HCT116 (cell line): Measurements from ENCODE around the gene GRIN2D. TPM values are rescaled to one million over a fixed set of nuclear protein-coding genes. Genes with fewer than 3 reads are reported as not detected.

ENCODE experiments used
- ATAC-seq: fragments of 200-7000 bp; cut with Tn5 transposase; 2 replicates; pipeline ENCODE4 v1.9.1; 2020; ENCODE audit warnings: mild to moderate bottlenecking, moderate library complexity
- BruUV-seq: library from RNA; stranded (reverse); fragments of 400-500 nt; replicated peaks from 2 replicates; lab custom pipeline; 2021; lab: Mats Ljungman, UMichigan
- CTCF ChIA-PET: fragments of 300-600 bp; sonication (Branson Sonifier 250); formaldehyde crosslinking; loops from one replicate; lab custom pipeline; 2021; ENCODE audit warnings: antibody characterized with exemption; lab: Charles Lee
- POLR2A ChIA-PET: fragments of 300-600, 350-600 bp; sonication (Branson Sonifier 250); formaldehyde crosslinking; loops from one replicate; lab custom pipeline; 2021; ENCODE audit warnings: antibody characterized with exemption; lab: Charles Lee
- RAD21 ChIA-PET, 2 experiments: fragments of 300-600 bp; sonication (Branson Sonifier 250); formaldehyde crosslinking; loops; one replicate each; lab custom pipeline; 2023; ENCODE audit warnings: low total read pairs in 2 of 2; ENCODE audit not compliant: uncharacterized antibody in 2 of 2, unreplicated experiment in 2 of 2, low non-redundant PET in 1 of 2; lab: Charles Lee
- DNase-seq: peaks from one replicate; pipeline ENCODE4 v3.0.0-alpha.2; 2010; ENCODE audit warnings: low read depth, low spot score
- H2AFZ ChIP-seq: fragments of 200-600 bp; shearing (Covaris generic), sonication (generic); 2 replicates; pipeline ENCODE4 v1.6.1; 2017; ENCODE audit warnings: low read depth, mixed run types, mixed read lengths, antibody characterized with exemption, low read length; ENCODE audit not compliant: poor library complexity, severe bottlenecking
- H3K27ac ChIP-seq: 2 replicates; pipeline ENCODE4 v1.5.1; 2012; ENCODE audit warnings: low read depth, low read length
- H3K27me3 ChIP-seq: fragments of 200-600 bp; sonication (generic); 2 replicates; pipeline ENCODE4 v1.6.1; 2016; ENCODE audit warnings: mixed run types, low read length, mixed read lengths; ENCODE audit not compliant: insufficient read depth
- H3K36me3 ChIP-seq, 2 experiments: fragments of 200-500 bp in 1 of 2; fragments of 200-600 bp in 1 of 2; sonication (Bioruptor generic) in 1 of 2; sonication (generic) in 1 of 2; 2 replicates each; pipeline versions ENCODE4 v1.5.1 to v1.6.1; 2014 to 2016; ENCODE audit warnings: low read length in 2 of 2, inconsistent platforms in 1 of 2, mixed read lengths in 1 of 2, mixed run types in 1 of 2; ENCODE audit not compliant: insufficient read depth in 2 of 2, control insufficient read depth in 1 of 2
- H3K4me1 ChIP-seq, 2 experiments: fragments of 200-600 bp in 1 of 2; sonication (generic) in 1 of 2; 2 replicates each; pipeline versions ENCODE4 v1.5.1 to v1.6.1; 2012 to 2017; ENCODE audit warnings: low read length in 2 of 2, inconsistent platforms in 1 of 2, mild to moderate bottlenecking in 1 of 2, mixed read lengths in 1 of 2, mixed run types in 1 of 2, moderate library complexity in 1 of 2; ENCODE audit not compliant: insufficient read depth in 2 of 2, control insufficient read depth in 1 of 2
- H3K4me2 ChIP-seq: fragments of 200-600 bp; sonication (generic); 2 replicates; pipeline ENCODE4 v1.6.1; 2017; ENCODE audit warnings: mixed run types, low read length, mixed read lengths
- H3K4me3 ChIP-seq, 2 experiments: fragments of 200-600 bp in 1 of 2; sonication (generic) in 1 of 2; replicated peaks in 1 of 2; 2 replicates each; pipeline ENCODE4 v1.5.1; 2011 to 2016; ENCODE audit warnings: low read length in 2 of 2, control low read depth in 1 of 2, low read depth in 1 of 2, mild to moderate bottlenecking in 1 of 2, mixed read lengths in 1 of 2, mixed run types in 1 of 2
- H3K79me2 ChIP-seq: fragments of 200-600 bp; sonication (generic); 2 replicates; pipeline ENCODE4 v1.6.1; 2017; ENCODE audit warnings: mild to moderate bottlenecking, mixed run types, low read length, moderate library complexity, mixed read lengths; ENCODE audit not compliant: insufficient read depth
- H3K9ac ChIP-seq: fragments of 200-600 bp; sonication (generic); 2 replicates; pipeline ENCODE4 v1.6.1; 2016; ENCODE audit warnings: low read length, mixed read lengths
- H3K9me2 ChIP-seq: fragments of 200-600 bp; sonication (generic), shearing (Covaris generic); 2 replicates; pipeline ENCODE4 v1.6.1; 2017; ENCODE audit warnings: mixed run types, mild to moderate bottlenecking, moderate library complexity; ENCODE audit not compliant: insufficient read depth
- H3K9me3 ChIP-seq, 2 experiments: fragments of 200-500 bp in 1 of 2; fragments of 200-600 bp in 1 of 2; sonication (Bioruptor generic) in 1 of 2; sonication (generic) in 1 of 2; 2 replicates each; pipeline ENCODE4 v1.6.1; 2014 to 2017; ENCODE audit warnings: low read length in 2 of 2, mixed read lengths in 2 of 2, inconsistent platforms in 1 of 2, low read depth in 1 of 2, mild to moderate bottlenecking in 1 of 2, mixed run types in 1 of 2, moderate library complexity in 1 of 2; ENCODE audit not compliant: control insufficient read depth in 1 of 2, insufficient read depth in 1 of 2
- H4K20me1 ChIP-seq: fragments of 200-600 bp; sonication (generic), shearing (Covaris generic); 2 replicates; pipeline ENCODE4 v1.6.1; 2017; ENCODE audit warnings: mixed run types, mild to moderate bottlenecking, moderate library complexity; ENCODE audit not compliant: insufficient read depth
- ATF3 ChIP-seq: IDR thresholded peaks from 2 replicates; pipeline ENCODE4 v1.6.1; 2012
- CBX3 ChIP-seq: IDR thresholded peaks from 2 replicates; pipeline ENCODE4 v1.6.1; 2012; ENCODE audit warnings: low read depth
- CTCF ChIP-seq, 3 experiments: fragments of 200-600 bp in 1 of 3; sonication (generic) in 1 of 3; IDR thresholded peaks in 2 of 3; conservative IDR thresholded peaks in 1 of 3; 2 replicates each; pipeline ENCODE4 v1.5.1; 2012 to 2017; ENCODE audit warnings: low read depth in 2 of 3, low read length in 2 of 3, antibody characterized with exemption in 1 of 3, borderline replicate concordance in 1 of 3, control low read depth in 1 of 3, mild to moderate bottlenecking in 1 of 3, mixed read lengths in 1 of 3, mixed run types in 1 of 3, moderate library complexity in 1 of 3; ENCODE audit not compliant: insufficient read depth in 1 of 3
- EGR1 ChIP-seq: IDR thresholded peaks from 2 replicates; pipeline ENCODE4 v1.6.1; 2012; ENCODE audit warnings: low read depth
- ELF1 ChIP-seq: IDR thresholded peaks from 2 replicates; pipeline ENCODE4 v1.6.1; 2012; ENCODE audit warnings: low read depth, borderline replicate concordance
- EZH2phosphoT487 ChIP-seq: fragments of 200-600 bp; IDR thresholded peaks from 2 replicates; pipeline ENCODE4 v1.6.1; 2018; ENCODE audit warnings: antibody characterized with exemption, borderline replicate concordance
- FOSL1 ChIP-seq: IDR thresholded peaks from 2 replicates; pipeline ENCODE4 v1.6.1; 2012; ENCODE audit warnings: low read depth
- JUND ChIP-seq: IDR thresholded peaks from 2 replicates; pipeline ENCODE4 v1.6.1; 2012
- MAX ChIP-seq: IDR thresholded peaks from 2 replicates; pipeline ENCODE4 v1.6.1; 2012
- POLR2A ChIP-seq: IDR thresholded peaks from 2 replicates; pipeline ENCODE4 v1.7.0; 2011; ENCODE audit warnings: borderline replicate concordance; ENCODE audit not compliant: insufficient read depth, insufficient read length; ENCODE audit errors: extremely low read depth
- POLR2AphosphoS5 ChIP-seq: IDR thresholded peaks from 2 replicates; pipeline ENCODE4 v1.6.1; 2011; ENCODE audit warnings: mild to moderate bottlenecking, low read depth, low read length, moderate library complexity
- RAD21 ChIP-seq: IDR thresholded peaks from 2 replicates; pipeline ENCODE4 v1.6.1; 2012; ENCODE audit warnings: low read depth, mild to moderate bottlenecking
- REST ChIP-seq: IDR thresholded peaks from 2 replicates; pipeline ENCODE4 v1.6.1; 2012; ENCODE audit warnings: low read depth
- SIN3A ChIP-seq: IDR thresholded peaks from 2 replicates; pipeline ENCODE4 v1.6.1; 2012; ENCODE audit warnings: low read depth
- SP1 ChIP-seq: IDR thresholded peaks from 2 replicates; pipeline ENCODE4 v1.6.1; 2012; ENCODE audit warnings: low read depth
- SRF ChIP-seq: IDR thresholded peaks from 2 replicates; pipeline ENCODE4 v1.6.1; 2012; ENCODE audit warnings: low read depth
- YY1 ChIP-seq: IDR thresholded peaks from 2 replicates; pipeline ENCODE4 v1.6.1; 2011; ENCODE audit warnings: low read length, low read depth, moderate library complexity, mild to moderate bottlenecking; ENCODE audit not compliant: insufficient replicate concordance; ENCODE audit errors: extremely low read depth
- ZBTB33 ChIP-seq: IDR thresholded peaks from 2 replicates; pipeline ENCODE4 v1.6.1; 2011; ENCODE audit warnings: mild to moderate bottlenecking, low read length, moderate library complexity; ENCODE audit not compliant: insufficient replicate concordance; ENCODE audit errors: extremely low read depth
- ZNF274 ChIP-seq: fragments of 200-500 bp; sonication (Bioruptor generic); IDR thresholded peaks from 2 replicates; pipeline ENCODE4 v1.6.1; 2014; ENCODE audit warnings: mild to moderate bottlenecking, low read depth, low read length, inconsistent platforms
- intact Hi-C: fragments of 100-400 bp; cut with micrococcal nuclease; formaldehyde crosslinking; loops from 2 replicates; pipeline ENCODE4 v1.10.0; 2022
- total RNA-seq: library from RNA; stranded (reverse); gene quantifications from one replicate; pipeline ENCODE4 v1.2.1, GENCODE V29; 2021; ENCODE audit not compliant: unreplicated experiment

Gene GRIN2D
- total RNA-seq, 1 experiment from 2014 or later: 26.2 TPM

- no TSS peak for BruUV-seq
- ChIA-PET CTCF (no interaction called here), POLR2A (no interaction called here), RAD21 (no interaction called here)
- DNase-seq: no peak
- intact Hi-C loops: loop anchor here (5.0 to 10.0 kb wide), 3 partner anchors 35 to 97 kb away; partner anchors contain the start of genes EMP3, SYNGR4 and TMEM143
- no peak overlapping the region for H2AFZ ChIP-seq
- peak overlapping the region; percentile 76 for H3K4me2 ChIP-seq
- H3K27me3 ChIP-seq: no peaks in the 10 kb centered on the region
- TF ChIP-seq ELF1 (no peak), POLR2A (no peak), SRF (no peak), SIN3A (no peak), EGR1 (no peak), POLR2AphosphoS5 (no peak), SP1 (no peak), RAD21 (no peak), MAX (no peak), CBX3 (no peak), EZH2phosphoT487 (no peak), FOSL1 (no peak), ZNF274 (no peak), REST (no peak), ATF3 (no peak), CTCF (IDR thresholded peaks at IDR 0.05 in 2 of 3, conservative IDR thresholded peaks at IDR 0.05 in 1 of 3; ENCODE audit: borderline replicate concordance in 1 of 3, insufficient read depth in 1 of 3, low read depth in 2 of 3, low read length in 2 of 3) (no peak), YY1 (no peak), ZBTB33 (no peak), JUND (no peak)
- H3K4me1 ChIP-seq: peaks cover 24 to 67% of the 10 kb centered on the region in 2 experiments
- H3K36me3 ChIP-seq: no peaks in the 10 kb centered on the region
- peak overlapping the region; percentile 92 for H3K9ac ChIP-seq
- H3K9me2 ChIP-seq: no peaks in the 10 kb centered on the region
- H3K27ac ChIP-seq: peak overlapping the region; percentile 92
- ATAC-seq: no peak
- peak overlapping the region; percentile 69 to 79 for H3K4me3 ChIP-seq
- H4K20me1 ChIP-seq: no peaks in the 10 kb centered on the region
- H3K9me3 ChIP-seq: no peaks in the 10 kb centered on the region
- H3K79me2 ChIP-seq: peaks cover 31% of the 10 kb centered on the region
Measured at GRCh38 chr19:48397263-48398101, 4.0 kb downstream of the GRIN2D start.
